Chondrocyte (in vitro differentiated cells): Measurements from ENCODE around the gene RPP25L. TPM values are rescaled to one million over a fixed set of nuclear protein-coding genes. Genes with fewer than 3 reads are reported as not detected.

Experiments
- DNase-seq: peaks from one replicate; pipeline ENCODE4 v3.0.0; 2021; ENCODE audit warnings: mixed read lengths, low spot score
- H3K27ac Mint-ChIP-seq: one replicate; pipeline ENCODE4 v1.8.0; 2021; ENCODE audit warnings: mild to moderate bottlenecking, moderate library complexity, mixed read lengths; ENCODE audit not compliant: unreplicated experiment
- H3K27me3 Mint-ChIP-seq: 2 replicates; pipeline ENCODE4 v1.8.0; 2021; ENCODE audit warnings: low read depth, mixed read lengths
- H3K36me3 Mint-ChIP-seq: 2 replicates; pipeline ENCODE4 v1.8.0; 2021; ENCODE audit warnings: low read depth, mixed read lengths
- H3K4me1 Mint-ChIP-seq: 2 replicates; pipeline ENCODE4 v1.8.0; 2021; ENCODE audit warnings: low read depth, mild to moderate bottlenecking, mixed read lengths
- H3K4me3 Mint-ChIP-seq: one replicate; pipeline ENCODE4 v1.8.0; 2021; ENCODE audit warnings: mild to moderate bottlenecking, moderate library complexity, mixed read lengths; ENCODE audit not compliant: unreplicated experiment
- H3K9me3 Mint-ChIP-seq: 2 replicates; pipeline ENCODE4 v1.8.0; 2021; ENCODE audit warnings: low read depth, mixed read lengths
- total RNA-seq: library from RNA; stranded (reverse); gene quantifications from 3 replicates; pipeline ENCODE4 v1.2.1, GENCODE V29; 2021
- TF ChIP-seq, protein P1 (sequence below): fragments of 200-600 bp; sonication (generic); IDR thresholded peaks from 2 replicates; pipeline ENCODE4 v1.5.0; 2021; ENCODE audit warnings: antibody characterized with exemption, mild to moderate bottlenecking, moderate library complexity

The RPP25L gene
- total RNA-seq, 1 donor from 2014 or later, result 11.0 TPM

DNA sequence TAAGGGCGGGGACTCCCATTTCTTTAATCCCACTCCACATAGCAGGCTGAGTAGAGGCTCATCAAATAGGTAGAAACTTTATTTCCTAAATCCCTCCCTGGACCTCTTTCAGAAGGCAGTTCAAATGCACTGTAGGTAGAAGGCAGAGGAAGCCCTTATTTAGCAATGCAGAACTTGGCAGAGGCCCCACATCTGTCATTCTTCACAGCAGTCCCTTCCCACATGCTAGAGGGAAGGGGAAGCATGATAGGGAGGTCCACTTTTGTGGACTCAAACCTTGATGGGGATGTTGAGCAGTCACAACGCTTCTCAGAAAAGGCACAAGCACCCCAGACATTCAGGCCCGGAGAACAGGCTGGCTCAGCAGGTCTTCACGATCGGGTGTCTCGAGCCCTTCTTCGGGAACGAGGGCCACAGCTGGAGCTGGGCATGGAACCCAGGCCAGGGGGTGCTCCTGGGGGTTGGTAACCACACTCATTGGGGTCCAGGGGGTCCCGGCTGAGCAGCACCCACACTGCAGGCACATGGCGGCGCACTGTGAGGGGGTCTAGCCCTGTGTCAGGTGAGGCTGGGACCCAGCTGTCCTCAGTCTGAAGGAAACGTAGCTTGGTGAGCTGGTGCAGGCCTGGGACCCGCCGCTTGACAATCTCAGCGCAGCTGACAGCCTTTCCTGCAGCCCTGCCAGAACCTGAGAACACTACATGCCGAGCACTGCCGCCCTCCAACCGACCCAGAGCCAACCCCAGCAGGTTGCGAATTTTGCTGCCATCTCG lies 1.3 kb downstream of the RPP25L start:
- Mint-ChIP-seq H3K27ac (no peak overlapping the region), H3K27me3 (no peaks in the 10 kb centered on the region), H3K36me3 (no peaks in the 10 kb centered on the region), H3K4me1 (peaks cover 19% of the 10 kb centered on the region), H3K9me3 (no peaks in the 10 kb centered on the region), H3K4me3 (no peak overlapping the region)
- TF ChIP-seq, protein P1, sequence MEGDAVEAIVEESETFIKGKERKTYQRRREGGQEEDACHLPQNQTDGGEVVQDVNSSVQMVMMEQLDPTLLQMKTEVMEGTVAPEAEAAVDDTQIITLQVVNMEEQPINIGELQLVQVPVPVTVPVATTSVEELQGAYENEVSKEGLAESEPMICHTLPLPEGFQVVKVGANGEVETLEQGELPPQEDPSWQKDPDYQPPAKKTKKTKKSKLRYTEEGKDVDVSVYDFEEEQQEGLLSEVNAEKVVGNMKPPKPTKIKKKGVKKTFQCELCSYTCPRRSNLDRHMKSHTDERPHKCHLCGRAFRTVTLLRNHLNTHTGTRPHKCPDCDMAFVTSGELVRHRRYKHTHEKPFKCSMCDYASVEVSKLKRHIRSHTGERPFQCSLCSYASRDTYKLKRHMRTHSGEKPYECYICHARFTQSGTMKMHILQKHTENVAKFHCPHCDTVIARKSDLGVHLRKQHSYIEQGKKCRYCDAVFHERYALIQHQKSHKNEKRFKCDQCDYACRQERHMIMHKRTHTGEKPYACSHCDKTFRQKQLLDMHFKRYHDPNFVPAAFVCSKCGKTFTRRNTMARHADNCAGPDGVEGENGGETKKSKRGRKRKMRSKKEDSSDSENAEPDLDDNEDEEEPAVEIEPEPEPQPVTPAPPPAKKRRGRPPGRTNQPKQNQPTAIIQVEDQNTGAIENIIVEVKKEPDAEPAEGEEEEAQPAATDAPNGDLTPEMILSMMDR, result no peak
- no peak for DNase-seq

DNA sequence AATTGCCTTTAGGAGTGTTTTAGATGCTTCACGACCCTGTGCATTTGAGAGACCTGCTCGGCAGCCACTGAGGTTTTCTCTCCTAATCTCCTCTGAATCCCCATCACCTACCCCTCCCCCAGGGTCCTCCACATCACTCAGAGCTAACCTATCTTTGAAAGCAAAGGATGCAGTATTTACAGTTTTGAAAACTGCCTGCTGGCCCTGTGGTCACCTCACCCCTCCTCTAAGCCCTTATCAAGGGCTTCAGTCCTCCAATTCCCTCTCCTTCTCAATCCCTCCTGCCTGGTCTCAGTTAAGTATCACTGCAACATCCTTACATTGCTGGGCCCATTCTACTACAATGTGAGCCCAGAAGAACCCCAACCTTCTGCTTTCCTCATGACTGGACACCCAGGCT lies 4.6 kb downstream of the RPP25L start:
- Mint-ChIP-seq H3K4me1 (peaks cover 10% of the 10 kb centered on the region), H3K4me3 (no peak overlapping the region), H3K36me3 (no peaks in the 10 kb centered on the region), H3K9me3 (no peaks in the 10 kb centered on the region), H3K27ac (no peak overlapping the region), H3K27me3 (peaks cover 6% of the 10 kb centered on the region)
- DNase-seq, result no peak
- TF ChIP-seq, protein P1, result no peak

DNA sequence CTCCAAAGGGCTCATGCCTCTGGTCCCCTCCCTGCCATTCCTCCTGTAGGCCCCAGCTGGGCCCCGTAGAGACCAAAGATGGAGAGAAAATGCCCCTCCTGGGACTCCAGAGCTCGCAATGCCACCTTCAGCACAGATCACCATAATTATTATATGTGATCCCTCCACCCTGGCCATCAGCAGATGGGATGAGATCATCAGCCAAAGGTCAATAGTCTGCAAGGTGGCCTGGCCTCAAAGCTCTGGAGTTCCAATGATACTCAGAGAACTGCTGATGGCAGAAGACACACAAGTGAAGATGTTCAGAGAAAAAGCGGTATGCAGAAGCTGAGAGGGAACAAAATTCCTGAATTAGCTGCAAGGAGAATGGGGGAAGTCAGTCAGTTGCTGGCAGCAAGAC lies 5.0 kb downstream of the RPP25L start:
- Mint-ChIP-seq H3K27me3 (peaks cover 6% of the 10 kb centered on the region), H3K36me3 (no peaks in the 10 kb centered on the region), H3K4me3 (no peak overlapping the region), H3K4me1 (peaks cover 7% of the 10 kb centered on the region), H3K9me3 (no peaks in the 10 kb centered on the region), H3K27ac (no peak overlapping the region)
- no peak for DNase-seq
- TF ChIP-seq, protein P1, result no peak

GRCh38 chr9:34606190-34606589 lies 5.7 kb downstream of the RPP25L start:
- Mint-ChIP-seq H3K27ac (no peak overlapping the region), H3K4me3 (no peak overlapping the region), H3K27me3 (peaks cover 10% of the 10 kb centered on the region), H3K9me3 (no peaks in the 10 kb centered on the region), H3K4me1 (peaks cover 2% of the 10 kb centered on the region), H3K36me3 (no peaks in the 10 kb centered on the region)
- TF ChIP-seq, protein P1, result no peak
- DNase-seq, result no peak

GRCh38 chr9:34603610-34604231 lies 8.2 kb downstream of the RPP25L start:
- Mint-ChIP-seq H3K4me1 (no peaks in the 10 kb centered on the region), H3K27me3 (peaks cover 18% of the 10 kb centered on the region), H3K36me3 (no peaks in the 10 kb centered on the region), H3K9me3 (no peaks in the 10 kb centered on the region), H3K4me3 (no peak overlapping the region), H3K27ac (no peak overlapping the region)
- TF ChIP-seq, protein P1, result peak; percentile 97
- no peak for DNase-seq
